Panc1 (cell line): ENCODE results near the gene SIL1. TPM values are rescaled to one million over a fixed set of nuclear protein-coding genes. Genes with fewer than 3 reads are reported as not detected.

Source experiments
- ATAC-seq: fragments of 200-7000 bp; cut with Tn5 transposase; 2 replicates; pipeline ENCODE4 v1.9.1; 2020; ENCODE audit warnings: mild to moderate bottlenecking, moderate library complexity
- BruUV-seq: library from RNA; stranded (reverse); fragments of 400-500 nt; replicated peaks from 2 replicates; lab custom pipeline; 2021; lab: Mats Ljungman, UMichigan
- CTCF ChIA-PET: fragments of 300-600 bp; sonication (Branson Sonifier 250); formaldehyde crosslinking; loops from one replicate; lab custom pipeline; 2022; ENCODE audit warnings: antibody characterized with exemption; lab: Charles Lee
- POLR2A ChIA-PET: fragments of 300-600 bp; sonication (Branson Sonifier 250); formaldehyde crosslinking; loops from one replicate; lab custom pipeline; 2022; ENCODE audit warnings: antibody characterized with exemption; lab: Charles Lee
- DNase-seq: peaks from one replicate; pipeline ENCODE4 v3.0.0-alpha.2; 2010; ENCODE audit warnings: low read depth, low spot score
- H3K27ac ChIP-seq: 2 replicates; pipeline ENCODE4 v1.5.1; 2011; ENCODE audit warnings: mild to moderate bottlenecking, low read length, inconsistent platforms
- H3K27me3 ChIP-seq: fragments of 200-500 bp; sonication (Bioruptor generic); 2 replicates; pipeline ENCODE4 v1.6.0; 2014; ENCODE audit warnings: low read length, inconsistent platforms; ENCODE audit not compliant: control insufficient read depth, insufficient read depth
- H3K36me3 ChIP-seq: fragments of 200-500 bp; sonication (Bioruptor generic); 2 replicates; pipeline ENCODE4 v1.5.1; 2014; ENCODE audit warnings: inconsistent platforms, mild to moderate bottlenecking, low read length, moderate library complexity; ENCODE audit not compliant: control insufficient read depth, insufficient read depth
- H3K4me1 ChIP-seq: 2 replicates; pipeline ENCODE4 v1.5.1; 2011; ENCODE audit warnings: inconsistent platforms, mild to moderate bottlenecking, low read length, moderate library complexity; ENCODE audit not compliant: control insufficient read depth, insufficient read depth
- H3K4me3 ChIP-seq, 2 experiments: 2 replicates each; pipeline ENCODE4 v1.5.1; 2011 to 2012; ENCODE audit warnings: low read depth in 2 of 2, low read length in 2 of 2, mild to moderate bottlenecking in 2 of 2, inconsistent platforms in 1 of 2, moderate library complexity in 1 of 2
- H3K9me3 ChIP-seq: fragments of 200-500 bp; sonication (Bioruptor generic); 2 replicates; pipeline ENCODE4 v1.5.1; 2014; ENCODE audit warnings: low read depth, mild to moderate bottlenecking, inconsistent platforms, low read length, moderate library complexity; ENCODE audit not compliant: control insufficient read depth, insufficient read depth
- CTCF ChIP-seq: fragments of 450-650 bp; IDR thresholded peaks from 2 replicates; pipeline ENCODE4 v1.5.1; 2017; ENCODE audit warnings: mild to moderate bottlenecking
- POLR2AphosphoS5 ChIP-seq: IDR thresholded peaks from 2 replicates; pipeline ENCODE4 v1.6.1; 2012; ENCODE audit warnings: mild to moderate bottlenecking, low read depth, low read length, moderate library complexity
- REST ChIP-seq, 2 experiments: IDR thresholded peaks; 2 replicates each; pipeline ENCODE4 v1.6.1; 2011 to 2012; ENCODE audit warnings: low read depth in 2 of 2, control low read depth in 1 of 2, low read length in 1 of 2, mild to moderate bottlenecking in 1 of 2, moderate library complexity in 1 of 2; ENCODE audit not compliant: insufficient read depth in 1 of 2
- SIN3A ChIP-seq: IDR thresholded peaks from 2 replicates; pipeline ENCODE4 v1.6.1; 2012; ENCODE audit warnings: low read depth, mild to moderate bottlenecking, low read length, moderate library complexity, borderline replicate concordance; ENCODE audit not compliant: insufficient read depth
- TCF7L2 ChIP-seq: IDR thresholded peaks from 2 replicates; pipeline ENCODE4 v1.6.1; 2011; ENCODE audit warnings: mild to moderate bottlenecking, low read depth, low read length, inconsistent platforms
- in situ Hi-C: cut with HindIII; loops from 2 replicates; pipeline ENCODE4 v1.10.0; 2016; ENCODE audit warnings: low sequenced_read_pairs, low pct_unique_long_range_greater_than_20kb
- intact Hi-C: fragments of 100-400 bp; cut with micrococcal nuclease; formaldehyde crosslinking; loops from one replicate; pipeline ENCODE4 v1.10.0; 2022; ENCODE audit not compliant: unreplicated experiment
- total RNA-seq: library from RNA; stranded (reverse); gene quantifications from one replicate; pipeline ENCODE4 v1.2.1, GENCODE V29; 2021; ENCODE audit not compliant: unreplicated experiment

The SIL1 gene
- total RNA-seq, 1 experiment from 2014 or later = 35.4 TPM

- Histone ChIP-seq H3K27me3 (no peaks in the 10 kb centered on the region), H3K9me3 (no peaks in the 10 kb centered on the region), H3K36me3 (no peaks in the 10 kb centered on the region), H3K4me3 (no peak overlapping the region), H3K27ac (no peak overlapping the region), H3K4me1 (no peaks in the 10 kb centered on the region)
- intact Hi-C loops = no loop called here
- no TSS peak for BruUV-seq
- no peak for ATAC-seq
- ChIA-PET POLR2A (interaction anchor here (0.6 kb wide), 1 partner anchor 263 kb away, joined by 3 read pairs; no protein-coding TSS in a partner anchor), CTCF (no interaction called here)
- TF ChIP-seq POLR2AphosphoS5 (no peak), REST (IDR thresholded peaks at IDR 0.05; ENCODE audit: insufficient read depth in 1 of 2, low read depth in 2 of 2, low read length in 1 of 2) (no peak), TCF7L2 (no peak), SIN3A (no peak), CTCF (no peak)
- in situ Hi-C loops = no loop called here
- DNase-seq = no peak
Observed at GRCh38 chr5:139105621-139106071, 92.5 kb downstream of the SIL1 start.

- intact Hi-C loops = no loop called here
- Histone ChIP-seq H3K4me1 (no peaks in the 10 kb centered on the region), H3K4me3 (no peak overlapping the region), H3K9me3 (no peaks in the 10 kb centered on the region), H3K36me3 (no peaks in the 10 kb centered on the region), H3K27me3 (no peaks in the 10 kb centered on the region), H3K27ac (no peak overlapping the region)
- ATAC-seq (no peak), DNase-seq (no peak)
- CTCF ChIA-PET = no interaction called here
- POLR2A ChIA-PET = no interaction called here
- in situ Hi-C loops = no loop called here
- TF ChIP-seq TCF7L2 (no peak), REST (IDR thresholded peaks at IDR 0.05; ENCODE audit: insufficient read depth in 1 of 2, low read depth in 2 of 2, low read length in 1 of 2) (no peak), POLR2AphosphoS5 (no peak), CTCF (no peak), SIN3A (no peak)
- BruUV-seq = no TSS peak
Observed at GRCh38 chr5:139104577-139105276, 93.4 kb downstream of the SIL1 start.
